Uterus (tissue), 4 donors: Measurements from ENCODE around the gene ATF4. TPM values are rescaled to one million over a fixed set of nuclear protein-coding genes. Genes with fewer than 3 reads are reported as not detected.

ENCODE experiments used
- DNase-seq, 2 donors: peaks; one replicate each; pipeline ENCODE4 v3.0.0-alpha.2; 2019 to 2020
- H3K27ac ChIP-seq, 2 donors: fragments of 200-600 bp; sonication (generic); 1 replicate in 1 of 2; 2 replicates in 1 of 2; pipeline ENCODE4 v1.5.1; 2016 to 2018
- H3K27me3 ChIP-seq, 2 donors: fragments of 200-600 bp; sonication (generic); one replicate each; pipeline ENCODE4 v1.5.1; 2018 to 2019; ENCODE audit warnings: control low read depth in 1 of 2
- H3K36me3 ChIP-seq, 2 donors: fragments of 200-600 bp; sonication (generic); one replicate each; pipeline ENCODE4 v1.5.1; 2019; ENCODE audit warnings: control low read depth in 1 of 2
- H3K4me1 ChIP-seq, 2 donors: fragments of 200-600 bp; sonication (generic); one replicate each; pipeline ENCODE4 v1.5.1; 2018 to 2019; ENCODE audit warnings: control low read depth in 1 of 2
- H3K4me3 ChIP-seq, 2 donors: fragments of 200-600 bp; sonication (generic); 1 replicate in 1 of 2; 2 replicates in 1 of 2; pipeline ENCODE4 v1.5.1; 2018 to 2019; ENCODE audit warnings: mild to moderate bottlenecking in 1 of 2
- H3K9me3 ChIP-seq, 2 donors: fragments of 200-600 bp; sonication (generic); one replicate each; pipeline ENCODE4 v1.5.1; 2019; ENCODE audit warnings: control low read depth in 1 of 2
- POLR2A ChIP-seq, 2 donors: fragments of 450-650 bp; IDR thresholded peaks; one replicate each; pipeline ENCODE4 v1.6.1; 2016; ENCODE audit warnings: antibody characterized with exemption in 2 of 2, mild to moderate bottlenecking in 1 of 2, moderate library complexity in 1 of 2
- intact Hi-C: fragments of 100-400 bp; cut with DNase I; formaldehyde crosslinking; loops from one replicate; pipeline ENCODE4 v1.15.1; 2023; ENCODE audit warnings: low total_unique reads
- total RNA-seq, 4 donors: library from RNA; depleted of rRNA in 3 of 4; stranded (reverse); fragments of >200 nt in 3 of 4; gene quantifications; one replicate each; pipeline versions ENCODE4 v1.1.0 to v1.2.4, GENCODE V29; 2014 to 2023
- TF ChIP-seq, protein P1 (sequence below), 4 experiments: fragments of 200-600 bp in 2 of 4; fragments of 450-650 bp in 2 of 4; sonication (generic) in 2 of 4; IDR thresholded peaks; one replicate each; pipeline ENCODE4 v1.5.1; 2016 to 2019; ENCODE audit warnings: antibody characterized with exemption in 4 of 4, mild to moderate bottlenecking in 2 of 4, moderate library complexity in 1 of 4
- donor health status: DM: yes; HTN: yes; CAD: no.

Gene ATF4
- total RNA-seq, 4 donors from 2014 or later = 105 to 351 (median 293) TPM

- no peaks in the 10 kb centered on the region for H3K36me3 ChIP-seq
- H3K9me3 ChIP-seq = no peaks in the 10 kb centered on the region
- no peak for DNase-seq
- no peak overlapping the region for H3K27ac ChIP-seq
- H3K27me3 ChIP-seq = no peaks in the 10 kb centered on the region
- no peaks in the 10 kb centered on the region for H3K4me1 ChIP-seq
- H3K4me3 ChIP-seq = no peak overlapping the region
- intact Hi-C loops = loop anchor here (10.0 kb wide), 1 partner anchor 337 kb away; no protein-coding TSS in a partner anchor
- TF ChIP-seq POLR2A (IDR thresholded peaks at IDR 0.05) = no peak
- TF ChIP-seq, protein P1, sequence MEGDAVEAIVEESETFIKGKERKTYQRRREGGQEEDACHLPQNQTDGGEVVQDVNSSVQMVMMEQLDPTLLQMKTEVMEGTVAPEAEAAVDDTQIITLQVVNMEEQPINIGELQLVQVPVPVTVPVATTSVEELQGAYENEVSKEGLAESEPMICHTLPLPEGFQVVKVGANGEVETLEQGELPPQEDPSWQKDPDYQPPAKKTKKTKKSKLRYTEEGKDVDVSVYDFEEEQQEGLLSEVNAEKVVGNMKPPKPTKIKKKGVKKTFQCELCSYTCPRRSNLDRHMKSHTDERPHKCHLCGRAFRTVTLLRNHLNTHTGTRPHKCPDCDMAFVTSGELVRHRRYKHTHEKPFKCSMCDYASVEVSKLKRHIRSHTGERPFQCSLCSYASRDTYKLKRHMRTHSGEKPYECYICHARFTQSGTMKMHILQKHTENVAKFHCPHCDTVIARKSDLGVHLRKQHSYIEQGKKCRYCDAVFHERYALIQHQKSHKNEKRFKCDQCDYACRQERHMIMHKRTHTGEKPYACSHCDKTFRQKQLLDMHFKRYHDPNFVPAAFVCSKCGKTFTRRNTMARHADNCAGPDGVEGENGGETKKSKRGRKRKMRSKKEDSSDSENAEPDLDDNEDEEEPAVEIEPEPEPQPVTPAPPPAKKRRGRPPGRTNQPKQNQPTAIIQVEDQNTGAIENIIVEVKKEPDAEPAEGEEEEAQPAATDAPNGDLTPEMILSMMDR (IDR thresholded peaks at IDR 0.05) = no peak
Observed at GRCh38 chr22:39512026-39512425, 8.3 kb upstream of the ATF4 start.

GRCh38 chr22:39513791-39514190, 6.6 kb upstream of the ATF4 start:
- no peaks in the 10 kb centered on the region for H3K36me3 ChIP-seq
- no peak for DNase-seq
- no peak for TF ChIP-seq POLR2A (IDR thresholded peaks at IDR 0.05)
- TF ChIP-seq, protein P1 (IDR thresholded peaks at IDR 0.05) = no peak

GRCh38 chr22:39514373-39514973, 5.9 kb upstream of the ATF4 start:
- Histone ChIP-seq H3K9me3 (no peaks in the 10 kb centered on the region), H3K4me3 (no peak overlapping the region), H3K36me3 (no peaks in the 10 kb centered on the region), H3K27ac (no peak overlapping the region), H3K4me1 (peaks cover 5 to 9% of the 10 kb centered on the region in 2 donors), H3K27me3 (no peaks in the 10 kb centered on the region)
- peak; percentile 49 to 50 for DNase-seq
- intact Hi-C loops = loop anchor here (10.0 kb wide), 1 partner anchor 340 kb away; no protein-coding TSS in a partner anchor
- TF ChIP-seq, protein P1 (IDR thresholded peaks at IDR 0.05) = peak; percentile 50 to 65 (median 54)
- TF ChIP-seq POLR2A (IDR thresholded peaks at IDR 0.05) = no peak

More at GRCh38 chr22:39513791-39514190, 6.6 kb upstream of the ATF4 start:
- intact Hi-C loops = loop anchor here (10.0 kb wide), 1 partner anchor 339 kb away; no protein-coding TSS in a partner anchor
- Histone ChIP-seq H3K4me3 (no peak overlapping the region), H3K4me1 (peaks cover 2% of the 10 kb centered on the region in 2 donors), H3K27me3 (no peaks in the 10 kb centered on the region), H3K9me3 (no peaks in the 10 kb centered on the region), H3K27ac (no peak overlapping the region)

GRCh38 chr22:39515266-39516050, 4.9 kb upstream of the ATF4 start:
- no peaks in the 10 kb centered on the region for H3K36me3 ChIP-seq
- no peak for TF ChIP-seq POLR2A (IDR thresholded peaks at IDR 0.05)
- TF ChIP-seq, protein P1 (IDR thresholded peaks at IDR 0.05) = no peak
- H3K27ac ChIP-seq = no peak overlapping the region
- H3K27me3 ChIP-seq = no peaks in the 10 kb centered on the region
- no peak for DNase-seq
- H3K9me3 ChIP-seq = no peaks in the 10 kb centered on the region
- intact Hi-C loops = loop anchor here (10.0 kb wide), 1 partner anchor 341 kb away; no protein-coding TSS in a partner anchor
- H3K4me3 ChIP-seq = no peak overlapping the region
- peaks cover 5 to 9% of the 10 kb centered on the region in 2 donors for H3K4me1 ChIP-seq

DNA sequence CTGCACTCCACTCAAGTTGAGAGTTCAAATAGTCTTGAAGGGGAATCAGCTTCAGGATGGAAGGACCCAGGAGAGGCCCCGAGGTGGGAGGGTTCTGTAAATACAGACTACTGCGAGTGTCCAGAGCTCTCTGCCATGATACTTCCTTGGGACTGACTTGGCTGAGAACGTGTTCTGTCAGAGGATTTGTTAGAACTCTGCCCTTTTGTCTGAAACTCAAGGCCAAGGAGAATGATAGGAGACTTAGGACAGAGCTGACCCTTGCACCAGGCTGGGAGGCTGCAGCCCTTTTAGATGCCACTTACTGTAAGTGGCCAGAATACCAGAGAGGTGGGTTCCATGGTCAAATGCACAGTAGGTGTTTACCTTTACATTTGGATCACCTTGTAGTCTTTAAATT, 2.9 kb upstream of the ATF4 start:
- no peaks in the 10 kb centered on the region for H3K36me3 ChIP-seq
- H3K9me3 ChIP-seq = no peaks in the 10 kb centered on the region
- H3K27ac ChIP-seq = no peak overlapping the region
- intact Hi-C loops = loop anchor here (10.0 kb wide), 1 partner anchor 343 kb away; no protein-coding TSS in a partner anchor
- no peaks in the 10 kb centered on the region for H3K27me3 ChIP-seq
- no peak for DNase-seq
- no peak overlapping the region for H3K4me3 ChIP-seq
- peaks cover 5 to 19% of the 10 kb centered on the region in 2 donors for H3K4me1 ChIP-seq
- no peak for TF ChIP-seq POLR2A (IDR thresholded peaks at IDR 0.05)
- TF ChIP-seq, protein P1 (IDR thresholded peaks at IDR 0.05) = no peak
